VCaP (cell line): Measurements from ENCODE around the gene ERP44.

ENCODE experiments used
- H3K27ac ChIP-seq: fragments of 450-650 bp; 2 replicates; pipeline ENCODE4 v1.5.1; 2017
- TF ChIP-seq, protein P1 (sequence below): fragments of 450-650 bp; conservative IDR thresholded peaks from 2 replicates; pipeline ENCODE4 v1.5.1; 2017; ENCODE audit warnings: mild to moderate bottlenecking, moderate library complexity

Gene ERP44

GRCh38 chr9:100099722-100100042 lies 882 bp upstream of the ERP44 start:
- H3K27ac ChIP-seq, result peak overlapping the region; percentile 84

DNA sequence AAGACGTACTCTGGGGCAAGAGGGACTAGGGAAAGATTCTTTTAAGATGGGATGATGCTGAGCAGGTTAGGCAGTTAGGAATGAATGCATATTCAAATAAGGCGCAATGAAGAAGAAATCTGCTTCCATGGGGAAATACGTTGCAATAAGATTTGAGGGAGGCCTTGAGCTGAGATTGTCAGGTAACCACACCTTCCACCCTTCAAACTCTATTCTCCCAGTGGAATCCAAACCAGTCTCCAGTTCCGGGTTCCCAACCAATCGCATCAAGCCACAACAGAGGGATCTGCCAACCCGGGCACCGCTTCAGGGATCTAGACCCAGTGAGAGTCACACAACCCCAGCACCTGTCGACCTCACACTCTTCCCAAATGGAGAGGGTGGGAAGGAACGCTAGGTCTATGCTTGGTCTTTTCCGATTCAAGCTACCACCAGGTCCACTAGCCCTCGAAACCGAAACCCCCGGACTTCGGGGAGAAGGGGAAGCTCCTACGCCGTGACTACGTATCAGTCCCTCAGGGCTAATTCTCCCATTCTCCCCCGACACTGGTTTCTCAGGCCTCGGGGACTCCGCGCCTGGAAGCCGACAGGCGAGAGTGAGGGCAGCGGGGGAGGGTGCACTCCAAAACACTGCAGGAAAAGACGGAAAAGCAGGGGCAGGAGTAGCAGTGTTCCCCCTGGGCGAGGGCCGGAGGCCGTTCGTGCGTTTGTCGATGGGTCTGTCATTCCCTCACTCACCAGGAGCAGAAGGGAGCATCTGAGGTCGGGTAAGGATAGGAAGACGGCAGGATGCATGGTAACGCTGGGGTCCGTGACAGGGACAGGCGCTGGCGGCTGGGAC lies 534 bp downstream of the ERP44 start:
- peak overlapping the region; percentile 84 for H3K27ac ChIP-seq

More at GRCh38 chr9:100099722-100100042, 882 bp upstream of the ERP44 start:
- TF ChIP-seq, protein P1, sequence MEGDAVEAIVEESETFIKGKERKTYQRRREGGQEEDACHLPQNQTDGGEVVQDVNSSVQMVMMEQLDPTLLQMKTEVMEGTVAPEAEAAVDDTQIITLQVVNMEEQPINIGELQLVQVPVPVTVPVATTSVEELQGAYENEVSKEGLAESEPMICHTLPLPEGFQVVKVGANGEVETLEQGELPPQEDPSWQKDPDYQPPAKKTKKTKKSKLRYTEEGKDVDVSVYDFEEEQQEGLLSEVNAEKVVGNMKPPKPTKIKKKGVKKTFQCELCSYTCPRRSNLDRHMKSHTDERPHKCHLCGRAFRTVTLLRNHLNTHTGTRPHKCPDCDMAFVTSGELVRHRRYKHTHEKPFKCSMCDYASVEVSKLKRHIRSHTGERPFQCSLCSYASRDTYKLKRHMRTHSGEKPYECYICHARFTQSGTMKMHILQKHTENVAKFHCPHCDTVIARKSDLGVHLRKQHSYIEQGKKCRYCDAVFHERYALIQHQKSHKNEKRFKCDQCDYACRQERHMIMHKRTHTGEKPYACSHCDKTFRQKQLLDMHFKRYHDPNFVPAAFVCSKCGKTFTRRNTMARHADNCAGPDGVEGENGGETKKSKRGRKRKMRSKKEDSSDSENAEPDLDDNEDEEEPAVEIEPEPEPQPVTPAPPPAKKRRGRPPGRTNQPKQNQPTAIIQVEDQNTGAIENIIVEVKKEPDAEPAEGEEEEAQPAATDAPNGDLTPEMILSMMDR, result no peak

GRCh38 chr9:100096378-100096916 lies 2.4 kb downstream of the ERP44 start:
- H3K27ac ChIP-seq, result peak overlapping the region; percentile 84
- TF ChIP-seq, protein P1, result no peak

More for the DNA sequence above, 534 bp downstream of the ERP44 start:
- TF ChIP-seq, protein P1, result no peak

GRCh38 chr9:100094411-100094810 lies 4.4 kb downstream of the ERP44 start:
- H3K27ac ChIP-seq, result peak overlapping the region; percentile 84; the same call in 1 of the 2 replicates

DNA sequence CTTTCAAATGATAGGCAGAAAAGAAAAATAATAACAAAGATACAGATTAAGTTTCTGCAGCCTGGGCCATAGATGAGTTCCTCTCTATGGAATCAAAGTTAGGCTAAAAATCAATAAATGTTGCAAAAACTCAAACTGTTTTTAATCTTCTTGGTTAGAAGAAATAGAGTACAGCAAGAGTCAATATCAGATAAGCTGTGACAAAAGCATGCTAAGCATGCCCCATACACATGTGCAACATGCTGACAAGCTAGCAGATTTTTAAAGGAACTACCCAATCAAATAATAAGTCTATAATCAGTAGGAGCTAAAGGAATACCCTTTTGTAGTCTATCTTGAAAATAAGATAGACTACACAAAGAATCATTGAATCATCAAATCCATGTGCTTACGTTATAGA lies 6.7 kb downstream of the ERP44 start:
- TF ChIP-seq, protein P1, result no peak
- no peak overlapping the region for H3K27ac ChIP-seq

DNA sequence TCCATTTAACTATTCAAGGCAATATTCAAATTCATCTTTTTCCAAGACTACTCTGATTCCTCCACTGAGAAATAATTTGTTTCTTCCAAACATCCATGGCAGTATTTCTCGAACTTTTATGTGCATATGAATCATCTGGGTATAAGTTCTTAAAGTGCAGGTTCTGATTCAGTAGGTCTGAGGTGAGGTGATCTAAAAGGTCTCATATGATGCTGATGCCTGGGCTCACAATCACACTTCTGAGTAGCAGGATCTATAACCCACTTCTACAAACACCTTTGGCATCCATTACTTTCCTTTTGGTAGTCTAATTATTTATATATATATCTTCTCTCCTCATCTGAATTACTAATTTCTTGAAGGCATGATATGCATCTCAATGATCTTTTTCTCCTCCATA lies 7.2 kb downstream of the ERP44 start:
- TF ChIP-seq, protein P1, result no peak

DNA sequence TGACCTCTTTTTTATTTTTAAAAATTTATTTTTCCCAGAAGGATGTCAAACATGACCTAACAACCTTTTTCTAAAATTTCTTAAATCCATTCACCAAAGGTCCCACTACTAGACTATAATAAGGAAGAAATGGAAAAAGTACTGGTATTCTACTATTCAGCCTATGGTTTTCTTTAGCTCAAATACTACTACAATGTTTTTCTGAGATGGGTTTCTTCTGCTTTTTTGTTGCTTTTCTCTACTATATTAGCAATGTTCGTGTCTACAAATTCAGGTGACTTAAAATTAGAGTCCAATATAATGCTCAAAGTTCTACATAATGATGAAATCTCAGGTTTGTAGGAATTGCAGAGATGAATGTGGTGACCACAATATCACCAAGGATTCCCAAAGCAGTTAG lies 7.9 kb downstream of the ERP44 start:
- no peak overlapping the region for H3K27ac ChIP-seq
- TF ChIP-seq, protein P1, result no peak

More for the DNA sequence above, 7.2 kb downstream of the ERP44 start:
- H3K27ac ChIP-seq, result no peak overlapping the region

- TF ChIP-seq, protein P1, result no peak
- H3K27ac ChIP-seq, result no peak overlapping the region
Measured at GRCh38 chr9:100088202-100088601, 10.6 kb downstream of the ERP44 start.
